Activated CD4-positive, alpha-beta T cell treated with anti-CD3 and anti-CD28 coated beads for 36 hours (primary cell): ENCODE results near the gene BACH1. TPM values are rescaled to one million over a fixed set of nuclear protein-coding genes. Genes with fewer than 3 reads are reported as not detected.

Experiments
- ATAC-seq: fragments of 200-7000 bp; cut with Tn5 transposase; one replicate; pipeline ENCODE4 v1.10.0; 2021; ENCODE audit warnings: mild to moderate bottlenecking, moderate library complexity
- CTCF ChIA-PET: fragments of 350-600 bp; sonication (Branson Sonifier 250); formaldehyde crosslinking; loops from one replicate; lab custom pipeline; 2021; ENCODE audit warnings: antibody characterized with exemption; lab: Charles Lee
- POLR2A ChIA-PET: fragments of 350-600 bp; sonication (Branson Sonifier 250); formaldehyde crosslinking; loops from one replicate; lab custom pipeline; 2021; ENCODE audit warnings: antibody characterized with exemption, inconsistent platforms; lab: Charles Lee
- DNase-seq: peaks from one replicate; pipeline ENCODE4 v3.0.0-alpha.2; 2020
- H3K27ac Mint-ChIP-seq: one replicate; pipeline ENCODE4 v1.8.0; 2021; ENCODE audit warnings: mixed read lengths
- H3K27me3 Mint-ChIP-seq: one replicate; pipeline ENCODE4 v1.8.0; 2021; ENCODE audit warnings: mixed read lengths
- H3K36me3 Mint-ChIP-seq: one replicate; pipeline ENCODE4 v1.8.0; 2021; ENCODE audit warnings: low read depth, mixed read lengths
- H3K4me1 Mint-ChIP-seq: one replicate; pipeline ENCODE4 v1.8.0; 2021; ENCODE audit warnings: mixed read lengths
- H3K4me3 Mint-ChIP-seq: one replicate; pipeline ENCODE4 v1.8.0; 2021; ENCODE audit warnings: mild to moderate bottlenecking, moderate library complexity, mixed read lengths
- H3K9me3 Mint-ChIP-seq: one replicate; pipeline ENCODE4 v1.8.0; 2021; ENCODE audit warnings: low read depth, mixed read lengths
- intact Hi-C, 2 experiments: fragments of 100-400 bp; cut with DNase I in 1 of 2; cut with micrococcal nuclease in 1 of 2; formaldehyde crosslinking; loops; one replicate each; pipeline versions ENCODE4 v1.14.2 to v1.15.1; 2022 to 2024; cut with DNase I, micrococcal nuclease
- total RNA-seq, 2 experiments: library from RNA; stranded (reverse); gene quantifications; one replicate each; pipeline ENCODE4 v1.2.3, GENCODE V29; 2021

Gene BACH1
- total RNA-seq, 2 experiments from 2014 or later: 24.1 to 27.0 TPM

- ChIA-PET POLR2A (interaction anchor here (1.2 kb wide), 1 partner anchor 8 kb away, joined by 3 read pairs; no protein-coding TSS in a partner anchor), CTCF (interaction anchor here (0.8 to 1.4 kb wide), 6 partner anchors 10 to 215 kb away, joined by 3 read pairs; no protein-coding TSS in a partner anchor)
- intact Hi-C loops: loop anchor here in 1 of 2 experiments (5.0 kb wide), 1 partner anchor 468 kb away; no protein-coding TSS in a partner anchor
- H3K4me3 Mint-ChIP-seq: no peak overlapping the region
- DNase-seq (no peak), ATAC-seq (no peak)
- H3K27me3 Mint-ChIP-seq: no peaks in the 10 kb centered on the region
- H3K4me1 Mint-ChIP-seq: peaks cover 10% of the 10 kb centered on the region
- H3K36me3 Mint-ChIP-seq: peaks cover 2% of the 10 kb centered on the region
- no peak overlapping the region for H3K27ac Mint-ChIP-seq
- H3K9me3 Mint-ChIP-seq: no peaks in the 10 kb centered on the region
These were observed 80.9 kb downstream of the BACH1 start for GRCh38 chr21:29379517-29380054.

- no peaks in the 10 kb centered on the region for H3K9me3 Mint-ChIP-seq
- H3K36me3 Mint-ChIP-seq: peaks cover 2% of the 10 kb centered on the region
- POLR2A ChIA-PET: no interaction called here
- no peaks in the 10 kb centered on the region for H3K27me3 Mint-ChIP-seq
- DNase-seq (no peak), ATAC-seq (no peak)
- CTCF ChIA-PET: interaction anchor here (0.6 to 1.2 kb wide), 3 partner anchors 11 to 187 kb away, joined by 3 to 5 read pairs (median 3); no protein-coding TSS in a partner anchor
- H3K4me1 Mint-ChIP-seq: no peaks in the 10 kb centered on the region
- H3K27ac Mint-ChIP-seq: no peak overlapping the region
- intact Hi-C loops: no loop called here
- no peak overlapping the region for H3K4me3 Mint-ChIP-seq
These were observed 83.4 kb downstream of the BACH1 start for GRCh38 chr21:29382030-29382654.

- intact Hi-C loops: no loop called here
- ChIA-PET POLR2A (no interaction called here), CTCF (no interaction called here)
- peaks cover 2% of the 10 kb centered on the region for H3K36me3 Mint-ChIP-seq
- no peaks in the 10 kb centered on the region for H3K27me3 Mint-ChIP-seq
- H3K27ac Mint-ChIP-seq: no peak overlapping the region
- H3K4me3 Mint-ChIP-seq: no peak overlapping the region
- ATAC-seq (no peak), DNase-seq (no peak)
- no peaks in the 10 kb centered on the region for H3K9me3 Mint-ChIP-seq
- no peaks in the 10 kb centered on the region for H3K4me1 Mint-ChIP-seq
These were observed 86.1 kb downstream of the BACH1 start for GRCh38 chr21:29384683-29385359.

GRCh38 chr21:29385934-29386520 lies 87.3 kb downstream of the BACH1 start:
- ChIA-PET CTCF (interaction anchor here (0.7 kb wide), 1 partner anchor 128 kb away, joined by 4 read pairs; no protein-coding TSS in a partner anchor), POLR2A (no interaction called here)
- intact Hi-C loops: no loop called here
- DNase-seq: no peak
- H3K4me1 Mint-ChIP-seq: no peaks in the 10 kb centered on the region
- no peak for ATAC-seq
- H3K9me3 Mint-ChIP-seq: no peaks in the 10 kb centered on the region
- H3K4me3 Mint-ChIP-seq: no peak overlapping the region
- no peak overlapping the region for H3K27ac Mint-ChIP-seq
- H3K36me3 Mint-ChIP-seq: peaks cover 2% of the 10 kb centered on the region
- H3K27me3 Mint-ChIP-seq: no peaks in the 10 kb centered on the region

GRCh38 chr21:29386803-29387202 lies 88.1 kb downstream of the BACH1 start:
- intact Hi-C loops: no loop called here
- ChIA-PET POLR2A (no interaction called here), CTCF (interaction anchor here (0.7 kb wide), 1 partner anchor 127 kb away, joined by 4 read pairs; no protein-coding TSS in a partner anchor)
- H3K27me3 Mint-ChIP-seq: no peaks in the 10 kb centered on the region
- no peaks in the 10 kb centered on the region for H3K4me1 Mint-ChIP-seq
- no peak for ATAC-seq
- no peak overlapping the region for H3K4me3 Mint-ChIP-seq
- H3K9me3 Mint-ChIP-seq: no peaks in the 10 kb centered on the region
- DNase-seq: no peak
- H3K36me3 Mint-ChIP-seq: no peaks in the 10 kb centered on the region
- H3K27ac Mint-ChIP-seq: no peak overlapping the region

GRCh38 chr21:29387598-29387997 lies 88.9 kb downstream of the BACH1 start:
- CTCF ChIA-PET: no interaction called here
- ATAC-seq (no peak), DNase-seq (no peak)
- no peaks in the 10 kb centered on the region for H3K4me1 Mint-ChIP-seq
- POLR2A ChIA-PET: no interaction called here
- no peaks in the 10 kb centered on the region for H3K36me3 Mint-ChIP-seq
- no peak overlapping the region for H3K4me3 Mint-ChIP-seq
- intact Hi-C loops: no loop called here
- no peaks in the 10 kb centered on the region for H3K9me3 Mint-ChIP-seq
- no peaks in the 10 kb centered on the region for H3K27me3 Mint-ChIP-seq
- H3K27ac Mint-ChIP-seq: no peak overlapping the region

GRCh38 chr21:29389136-29389535 lies 90.4 kb downstream of the BACH1 start:
- Mint-ChIP-seq H3K4me3 (no peak overlapping the region), H3K4me1 (no peaks in the 10 kb centered on the region), H3K27me3 (no peaks in the 10 kb centered on the region), H3K36me3 (no peaks in the 10 kb centered on the region), H3K9me3 (no peaks in the 10 kb centered on the region), H3K27ac (no peak overlapping the region)
- DNase-seq (no peak), ATAC-seq (no peak)
- intact Hi-C loops: no loop called here
- POLR2A ChIA-PET: no interaction called here
- CTCF ChIA-PET: interaction anchor here (1.1 kb wide), 1 partner anchor 10 kb away, joined by 3 read pairs; no protein-coding TSS in a partner anchor

GRCh38 chr21:29390778-29391177 lies 92.1 kb downstream of the BACH1 start:
- H3K4me3 Mint-ChIP-seq: no peak overlapping the region
- POLR2A ChIA-PET: no interaction called here
- CTCF ChIA-PET: interaction anchor here (1.0 kb wide), 1 partner anchor 19 kb away, joined by 4 read pairs; no protein-coding TSS in a partner anchor
- intact Hi-C loops: no loop called here
- H3K9me3 Mint-ChIP-seq: no peaks in the 10 kb centered on the region
- no peak overlapping the region for H3K27ac Mint-ChIP-seq
- H3K4me1 Mint-ChIP-seq: no peaks in the 10 kb centered on the region
- H3K36me3 Mint-ChIP-seq: no peaks in the 10 kb centered on the region
- no peak for DNase-seq
- no peak for ATAC-seq
- no peaks in the 10 kb centered on the region for H3K27me3 Mint-ChIP-seq

GRCh38 chr21:29394051-29394450 lies 95.3 kb downstream of the BACH1 start:
- H3K27ac Mint-ChIP-seq: no peak overlapping the region
- H3K9me3 Mint-ChIP-seq: peaks cover 7% of the 10 kb centered on the region
- H3K36me3 Mint-ChIP-seq: peaks cover 8% of the 10 kb centered on the region
- no peaks in the 10 kb centered on the region for H3K27me3 Mint-ChIP-seq
- DNase-seq (no peak), ATAC-seq (no peak)
- intact Hi-C loops: no loop called here
- H3K4me3 Mint-ChIP-seq: no peak overlapping the region
- ChIA-PET POLR2A (no interaction called here), CTCF (interaction anchor here (0.8 to 0.9 kb wide), 2 partner anchors 127 to 573 kb away, joined by 3 to 4 read pairs; no protein-coding TSS in a partner anchor)
- no peaks in the 10 kb centered on the region for H3K4me1 Mint-ChIP-seq
